Prostate gland (tissue), 2 donors: ENCODE data around the gene C1orf210. TPM values are rescaled to one million over a fixed set of nuclear protein-coding genes. Genes with fewer than 3 reads are reported as not detected.

Experiments
- DNase-seq: peaks from one replicate; pipeline ENCODE4 v3.0.0-alpha.2; 2019; ENCODE audit warnings: low spot score
- H3K27ac ChIP-seq, 2 donors: fragments of 200-600 bp; sonication (generic); 2 replicates each; pipeline ENCODE4 v1.5.1; 2017 to 2019
- H3K27me3 ChIP-seq: fragments of 200-600 bp; sonication (generic); replicated peaks from 2 replicates; pipeline ENCODE4 v1.5.1; 2019; ENCODE audit not compliant: insufficient read depth
- H3K36me3 ChIP-seq, 2 donors: fragments of 200-600 bp; sonication (generic); 1 replicate in 1 of 2; 2 replicates in 1 of 2; pipeline versions ENCODE4 v1.5.1 to v1.8.1; 2017 to 2019
- H3K4me1 ChIP-seq: fragments of 200-600 bp; sonication (generic); replicated peaks from 2 replicates; pipeline ENCODE4 v1.5.1; 2019
- H3K4me3 ChIP-seq, 2 donors: fragments of 200-600 bp; sonication (generic); 2 replicates each; pipeline ENCODE4 v1.5.1; 2017 to 2019
- H3K9me3 ChIP-seq: fragments of 200-600 bp; sonication (generic); 2 replicates; pipeline ENCODE4 v1.5.1; 2017
- POLR2A ChIP-seq: fragments of 450-650 bp; IDR thresholded peaks from one replicate; pipeline ENCODE4 v1.6.1; 2016; ENCODE audit warnings: antibody characterized with exemption, mild to moderate bottlenecking
- POLR2AphosphoS5 ChIP-seq: sonication (generic); formaldehyde crosslinking; IDR thresholded peaks from one replicate; pipeline ENCODE4 v1.6.1; 2017; ENCODE audit warnings: antibody characterized with exemption
- WGBS: methylation state at CpG from one replicate; pipeline ENCODE4 v1.1.5; 2018; 5-methylcytosine and 5-hydroxymethylcytosine counted together
- intact Hi-C: fragments of 100-400 bp; cut with DNase I; formaldehyde crosslinking; loops from one replicate; pipeline ENCODE4 v1.14.2; 2022
- total RNA-seq, 2 donors: library from RNA; depleted of rRNA; stranded (reverse); fragments of >200 nt; gene quantifications; one replicate each; pipeline ENCODE4 v1.1.0, GENCODE V29; 2016
- TF ChIP-seq, protein P1 (sequence below), 4 experiments: fragments of 200-600 bp in 2 of 4; fragments of 450-650 bp in 2 of 4; sonication (generic) in 2 of 4; IDR thresholded peaks; 1 replicate in 3 of 4; 2 replicates in 1 of 4; pipeline ENCODE4 v1.5.1; 2016 to 2019; ENCODE audit warnings: antibody characterized with exemption in 4 of 4, mild to moderate bottlenecking in 2 of 4, moderate library complexity in 2 of 4

The C1orf210 gene
- total RNA-seq, 2 donors from 2014 or later, result 5.5 to 21.7 TPM

DNA sequence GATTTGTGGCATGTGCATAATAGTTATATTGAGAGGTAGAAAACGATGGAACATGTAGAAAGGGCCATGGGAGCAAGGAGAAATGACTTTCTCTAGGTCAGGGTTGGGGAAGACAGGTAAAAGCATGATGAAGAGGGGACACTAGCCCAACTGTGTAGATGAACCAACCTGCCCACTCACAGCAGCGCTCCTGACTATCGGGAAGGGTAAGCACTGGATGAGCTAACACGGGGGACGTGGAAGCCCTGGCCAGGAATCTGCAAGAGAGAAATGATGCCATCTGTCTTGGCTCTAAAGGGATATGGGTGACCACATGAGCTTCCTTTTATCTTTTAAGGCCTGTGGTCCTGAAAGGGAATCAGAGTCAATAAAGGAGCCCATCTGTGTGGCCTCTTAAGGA is 51.8 kb downstream of the C1orf210 start:
- Histone ChIP-seq H3K36me3 (no peaks in the 10 kb centered on the region), H3K27me3 (no peaks in the 10 kb centered on the region), H3K27ac (no peak overlapping the region), H3K9me3 (no peaks in the 10 kb centered on the region), H3K4me1 (peaks cover 9% of the 10 kb centered on the region), H3K4me3 (no peak overlapping the region)
- DNase-seq, result no peak
- TF ChIP-seq POLR2A, result no peak
- TF ChIP-seq, protein P1, sequence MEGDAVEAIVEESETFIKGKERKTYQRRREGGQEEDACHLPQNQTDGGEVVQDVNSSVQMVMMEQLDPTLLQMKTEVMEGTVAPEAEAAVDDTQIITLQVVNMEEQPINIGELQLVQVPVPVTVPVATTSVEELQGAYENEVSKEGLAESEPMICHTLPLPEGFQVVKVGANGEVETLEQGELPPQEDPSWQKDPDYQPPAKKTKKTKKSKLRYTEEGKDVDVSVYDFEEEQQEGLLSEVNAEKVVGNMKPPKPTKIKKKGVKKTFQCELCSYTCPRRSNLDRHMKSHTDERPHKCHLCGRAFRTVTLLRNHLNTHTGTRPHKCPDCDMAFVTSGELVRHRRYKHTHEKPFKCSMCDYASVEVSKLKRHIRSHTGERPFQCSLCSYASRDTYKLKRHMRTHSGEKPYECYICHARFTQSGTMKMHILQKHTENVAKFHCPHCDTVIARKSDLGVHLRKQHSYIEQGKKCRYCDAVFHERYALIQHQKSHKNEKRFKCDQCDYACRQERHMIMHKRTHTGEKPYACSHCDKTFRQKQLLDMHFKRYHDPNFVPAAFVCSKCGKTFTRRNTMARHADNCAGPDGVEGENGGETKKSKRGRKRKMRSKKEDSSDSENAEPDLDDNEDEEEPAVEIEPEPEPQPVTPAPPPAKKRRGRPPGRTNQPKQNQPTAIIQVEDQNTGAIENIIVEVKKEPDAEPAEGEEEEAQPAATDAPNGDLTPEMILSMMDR (IDR thresholded peaks at IDR 0.05), result no peak
- no peak for TF ChIP-seq POLR2AphosphoS5
- intact Hi-C loops, result no loop called here
- WGBS, result 93% methylated on average over 5 of the region's 5 CpGs

DNA sequence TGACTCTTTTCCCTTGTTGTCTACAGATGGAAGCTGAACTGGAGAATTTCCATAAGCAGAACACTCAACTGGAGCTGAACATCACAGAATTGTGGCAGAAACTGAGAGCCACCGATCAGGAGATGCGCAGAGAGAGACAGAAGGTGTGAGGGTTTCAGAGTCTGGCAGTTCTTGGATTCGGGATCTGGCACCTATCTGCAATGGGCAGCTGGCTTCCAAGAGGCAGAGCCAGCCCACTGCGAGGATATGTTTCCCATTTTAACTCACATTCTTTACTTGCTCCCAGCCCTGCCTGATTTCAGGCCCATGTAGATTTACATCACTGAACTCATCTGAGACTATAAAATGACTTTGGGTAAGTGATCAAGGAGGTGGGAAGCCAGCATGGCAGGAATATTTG is 52.9 kb downstream of the C1orf210 start:
- H3K9me3 ChIP-seq, result no peaks in the 10 kb centered on the region
- no peak overlapping the region for H3K27ac ChIP-seq
- H3K36me3 ChIP-seq, result no peaks in the 10 kb centered on the region
- H3K27me3 ChIP-seq, result no peaks in the 10 kb centered on the region
- whole genome bisulfite sequencing, result 75% methylated on average over 4 of the region's 4 CpGs
- no peak for DNase-seq
- no peak overlapping the region for H3K4me3 ChIP-seq
- intact Hi-C loops, result no loop called here
- TF ChIP-seq, protein P1 (IDR thresholded peaks at IDR 0.05), result no peak
- TF ChIP-seq POLR2A (no peak), POLR2AphosphoS5 (no peak)
- H3K4me1 ChIP-seq, result peaks cover 10% of the 10 kb centered on the region

DNA sequence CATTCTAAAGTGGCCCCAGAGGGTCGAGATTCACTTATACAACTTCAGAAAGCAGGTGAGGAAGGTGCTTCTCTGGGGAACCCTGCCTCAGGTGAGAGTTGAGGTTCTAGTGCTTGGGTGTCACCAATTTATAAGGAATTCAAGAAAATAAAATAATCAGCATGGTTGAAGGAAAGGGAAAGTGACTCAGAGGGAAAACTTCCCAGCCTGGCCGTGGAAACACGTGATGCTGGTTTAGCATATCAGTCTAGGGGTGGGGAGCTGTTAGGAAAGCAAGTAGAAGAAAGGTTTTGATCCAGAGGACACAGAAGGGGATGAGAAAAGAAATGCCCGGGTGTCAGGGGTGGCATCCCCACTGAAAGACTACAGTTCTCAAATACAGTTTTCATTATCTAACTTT is 53.3 kb downstream of the C1orf210 start:
- no peaks in the 10 kb centered on the region for H3K9me3 ChIP-seq
- H3K27me3 ChIP-seq, result no peaks in the 10 kb centered on the region
- 70% methylated on average over 4 of the region's 4 CpGs for WGBS
- no peak overlapping the region for H3K27ac ChIP-seq
- intact Hi-C loops, result no loop called here
- no peak overlapping the region for H3K4me3 ChIP-seq
- no peak for DNase-seq
- H3K36me3 ChIP-seq, result no peaks in the 10 kb centered on the region
- H3K4me1 ChIP-seq, result peaks cover 15% of the 10 kb centered on the region
- TF ChIP-seq POLR2A (no peak), POLR2AphosphoS5 (no peak)
- TF ChIP-seq, protein P1 (IDR thresholded peaks at IDR 0.05), result no peak

Other genes starting within 250 kb of the C1orf210 start
- gene EBNA1BP2, start 113.3 kb downstream of the C1orf210 start, total RNA-seq, result 10 to 100 TPM; 65.7 to 70.7 TPM
- gene CFAP57, start 113.3 kb downstream of the C1orf210 start, total RNA-seq, result 1 to 10 TPM in 1 of 2 donors, under 1 TPM in 1; 0.14 to 4.7 TPM
- 10 to 100 TPM; 18.3 to 29.9 TPM for gene TMEM125, start 15.6 kb downstream of the C1orf210 start, total RNA-seq
- 10 to 100 TPM; 18.7 to 21.7 TPM for gene TIE1, start 15.4 kb upstream of the C1orf210 start, total RNA-seq
- gene MPL, start 52.2 kb upstream of the C1orf210 start, total RNA-seq, result not detected
- 10 to 100 TPM in 1 of 2 donors, 1 to 10 TPM in 1; 2.2 to 14.9 TPM for gene CDC20, start 73.4 kb upstream of the C1orf210 start, total RNA-seq
- gene ELOVL1, start 82.4 kb upstream of the C1orf210 start, total RNA-seq, result 10 to 100 TPM; 48.6 to 62.0 TPM
- gene MED8, start 104.2 kb upstream of the C1orf210 start, total RNA-seq, result 10 to 100 TPM; 36.9 to 43.2 TPM
- 10 to 100 TPM; 30.3 to 76.9 TPM for gene SZT2, start 104.3 kb upstream of the C1orf210 start, total RNA-seq
- gene HYI, start 168.3 kb upstream of the C1orf210 start, total RNA-seq, result 100 to 1,000 TPM in 1 of 2 donors, 10 to 100 TPM in 1; 67.7 to 104 TPM
- 100 to 1,000 TPM; 182 to 292 TPM for gene PTPRF, start 245.3 kb upstream of the C1orf210 start, total RNA-seq